Osteocyte (in vitro differentiated cells): Measurements from ENCODE around the gene LIN37. TPM values are rescaled to one million over a fixed set of nuclear protein-coding genes. Genes with fewer than 3 reads are reported as not detected.

Experiments
- DNase-seq: peaks from one replicate; pipeline ENCODE4 v3.0.0; 2021; ENCODE audit warnings: mixed read lengths; ENCODE audit not compliant: unreplicated experiment; ENCODE audit errors: extremely low spot score
- H3K27ac Mint-ChIP-seq: one replicate; pipeline ENCODE4 v1.8.0; 2021; ENCODE audit warnings: mild to moderate bottlenecking, mixed read lengths; ENCODE audit not compliant: unreplicated experiment
- H3K27me3 Mint-ChIP-seq: one replicate; pipeline ENCODE4 v1.8.0; 2021; ENCODE audit warnings: mixed read lengths; ENCODE audit not compliant: unreplicated experiment
- H3K36me3 Mint-ChIP-seq: one replicate; pipeline ENCODE4 v1.8.0; 2021; ENCODE audit warnings: mixed read lengths; ENCODE audit not compliant: unreplicated experiment
- H3K4me1 Mint-ChIP-seq: one replicate; pipeline ENCODE4 v1.8.0; 2021; ENCODE audit warnings: mixed read lengths; ENCODE audit not compliant: unreplicated experiment
- H3K4me3 Mint-ChIP-seq: one replicate; pipeline ENCODE4 v1.8.0; 2021; ENCODE audit warnings: mild to moderate bottlenecking, moderate library complexity, mixed read lengths; ENCODE audit not compliant: unreplicated experiment
- H3K9me3 Mint-ChIP-seq: one replicate; pipeline ENCODE4 v1.8.0; 2021; ENCODE audit warnings: mixed read lengths; ENCODE audit not compliant: unreplicated experiment
- long read RNA-seq: library from polyadenylated mRNA; unstranded; transcript quantifications from one replicate; pipeline ENCODE4 v2.0.0, GENCODE V29; 2021
- total RNA-seq: library from RNA; stranded (reverse); gene quantifications from 2 replicates; pipeline ENCODE4 v1.2.1, GENCODE V29; 2021
- TF ChIP-seq, protein P1 (sequence below): fragments of 200-600 bp; sonication (generic); IDR thresholded peaks from 2 replicates; pipeline ENCODE4 v1.5.0; 2021; ENCODE audit warnings: antibody characterized with exemption, mild to moderate bottlenecking, moderate library complexity

Gene LIN37, protein sequence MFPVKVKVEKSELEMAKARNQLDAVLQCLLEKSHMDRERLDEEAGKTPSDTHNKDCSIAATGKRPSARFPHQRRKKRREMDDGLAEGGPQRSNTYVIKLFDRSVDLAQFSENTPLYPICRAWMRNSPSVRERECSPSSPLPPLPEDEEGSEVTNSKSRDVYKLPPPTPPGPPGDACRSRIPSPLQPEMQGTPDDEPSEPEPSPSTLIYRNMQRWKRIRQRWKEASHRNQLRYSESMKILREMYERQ
- total RNA-seq = 14.1 and 15.7 TPM in 2 replicates
- long read RNA-seq, partial matches to known transcripts = 1 of 6 reads
- long read RNA-seq, other reads (novel, unspliced or antisense) = 3 of 6 reads

DNA sequence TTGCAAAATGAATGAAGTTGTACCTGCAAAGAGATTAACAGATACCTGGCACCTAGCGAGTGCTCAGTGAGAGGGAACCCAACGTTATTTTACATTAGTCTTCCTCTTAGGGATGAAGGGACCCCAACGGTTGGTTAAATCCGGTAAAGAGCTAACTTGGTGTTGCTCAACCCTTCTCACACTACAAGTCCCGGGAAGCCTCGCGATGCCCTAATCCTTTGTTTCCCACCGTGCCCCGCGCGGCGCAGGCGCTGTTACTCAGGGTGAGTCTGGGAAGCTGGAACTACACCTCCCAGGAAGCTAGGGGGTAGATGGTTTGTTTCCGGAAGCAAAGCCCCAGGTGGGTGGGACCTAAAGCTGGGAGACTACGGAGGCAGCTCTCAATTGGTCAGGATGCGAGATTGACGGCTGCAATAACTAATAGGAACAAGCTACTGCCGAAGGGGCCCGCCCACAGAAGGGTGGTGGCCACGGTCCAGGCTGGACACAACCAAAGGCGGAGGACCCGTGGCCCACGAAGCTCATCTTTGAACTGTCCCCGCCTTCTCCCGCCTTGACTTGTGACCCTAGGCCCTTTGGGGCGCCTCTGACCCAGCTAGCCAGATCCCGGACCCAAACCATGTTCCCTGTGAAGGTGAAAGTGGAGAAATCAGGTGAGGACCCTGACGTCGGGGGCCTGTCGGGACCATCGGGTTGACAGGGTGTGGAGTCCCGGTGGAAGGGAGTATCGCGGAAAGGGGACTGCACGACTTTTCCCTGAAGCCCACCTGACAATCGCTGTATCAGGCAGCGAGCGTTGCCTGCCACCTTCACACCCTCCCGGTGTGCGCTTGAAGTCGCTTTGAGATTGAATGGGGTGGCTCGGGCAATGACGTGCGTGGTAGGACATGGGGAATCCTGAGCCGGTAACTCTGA lies at the start of gene LIN37:
Gene LIN37 (plus strand): TSS at position 471 of the 915 bp plus-strand sequence. CDS start 149 bp downstream, at position 620.
- no peaks in the 10 kb centered on the region for H3K9me3 Mint-ChIP-seq
- H3K4me3 Mint-ChIP-seq = peak within 1 kb of the TSS; percentile 96
- no peaks in the 10 kb centered on the region for H3K27me3 Mint-ChIP-seq
- no peaks in the 10 kb centered on the region for H3K36me3 Mint-ChIP-seq
- peak within 1 kb of the TSS; percentile 100 for H3K27ac Mint-ChIP-seq
- TF ChIP-seq, protein P1, sequence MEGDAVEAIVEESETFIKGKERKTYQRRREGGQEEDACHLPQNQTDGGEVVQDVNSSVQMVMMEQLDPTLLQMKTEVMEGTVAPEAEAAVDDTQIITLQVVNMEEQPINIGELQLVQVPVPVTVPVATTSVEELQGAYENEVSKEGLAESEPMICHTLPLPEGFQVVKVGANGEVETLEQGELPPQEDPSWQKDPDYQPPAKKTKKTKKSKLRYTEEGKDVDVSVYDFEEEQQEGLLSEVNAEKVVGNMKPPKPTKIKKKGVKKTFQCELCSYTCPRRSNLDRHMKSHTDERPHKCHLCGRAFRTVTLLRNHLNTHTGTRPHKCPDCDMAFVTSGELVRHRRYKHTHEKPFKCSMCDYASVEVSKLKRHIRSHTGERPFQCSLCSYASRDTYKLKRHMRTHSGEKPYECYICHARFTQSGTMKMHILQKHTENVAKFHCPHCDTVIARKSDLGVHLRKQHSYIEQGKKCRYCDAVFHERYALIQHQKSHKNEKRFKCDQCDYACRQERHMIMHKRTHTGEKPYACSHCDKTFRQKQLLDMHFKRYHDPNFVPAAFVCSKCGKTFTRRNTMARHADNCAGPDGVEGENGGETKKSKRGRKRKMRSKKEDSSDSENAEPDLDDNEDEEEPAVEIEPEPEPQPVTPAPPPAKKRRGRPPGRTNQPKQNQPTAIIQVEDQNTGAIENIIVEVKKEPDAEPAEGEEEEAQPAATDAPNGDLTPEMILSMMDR = no peak
- peak; percentile 99 for DNase-seq
- peaks cover 43% of the 10 kb centered on the region for H3K4me1 Mint-ChIP-seq

DNA sequence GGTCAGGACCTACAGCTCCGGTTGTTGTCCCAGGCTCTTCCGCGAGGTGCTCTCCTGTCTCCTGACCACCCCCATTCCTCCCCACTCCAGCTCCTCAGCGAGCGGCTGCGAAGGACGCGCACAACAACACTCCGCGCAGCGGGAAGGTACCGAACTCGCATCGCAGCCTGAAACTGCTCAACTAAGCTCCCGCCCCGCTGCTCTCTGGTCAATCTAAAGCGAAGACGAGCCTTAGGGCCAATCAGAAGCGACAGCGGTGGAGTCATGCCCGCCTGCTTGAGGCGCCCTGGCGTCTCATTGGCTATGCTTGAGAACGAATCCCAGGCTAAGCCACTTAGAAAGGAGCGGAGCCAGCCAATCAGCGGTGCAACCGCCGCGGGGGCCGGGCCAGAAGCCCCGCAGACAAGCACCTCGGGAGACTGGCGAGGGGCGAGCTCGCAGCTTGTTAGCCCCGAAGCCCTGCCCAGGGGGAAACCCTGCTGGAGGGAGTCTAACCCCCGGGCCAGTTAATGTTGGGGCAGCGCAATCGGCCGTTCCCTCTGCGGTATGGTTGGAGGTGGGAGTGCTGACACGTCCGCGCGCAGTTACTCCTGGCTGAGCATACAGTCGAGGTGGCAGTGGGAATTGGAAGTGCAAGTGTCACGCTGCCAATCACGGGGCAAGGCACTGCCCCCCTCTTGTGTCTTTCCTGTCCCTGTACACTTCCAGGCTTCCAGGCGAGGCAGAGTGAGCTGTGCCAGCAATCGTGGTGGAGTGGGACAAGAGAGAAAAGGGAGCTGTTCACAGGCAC lies 46.0 kb upstream of the LIN37 start:
- TF ChIP-seq, protein P1 = no peak
- DNase-seq = peak; percentile 97
- Mint-ChIP-seq H3K9me3 (no peaks in the 10 kb centered on the region), H3K4me1 (peaks cover 3% of the 10 kb centered on the region), H3K4me3 (peak overlapping the region; percentile 99), H3K27me3 (peaks cover 3% of the 10 kb centered on the region), H3K27ac (peak overlapping the region; percentile 91), H3K36me3 (no peaks in the 10 kb centered on the region)

DNA sequence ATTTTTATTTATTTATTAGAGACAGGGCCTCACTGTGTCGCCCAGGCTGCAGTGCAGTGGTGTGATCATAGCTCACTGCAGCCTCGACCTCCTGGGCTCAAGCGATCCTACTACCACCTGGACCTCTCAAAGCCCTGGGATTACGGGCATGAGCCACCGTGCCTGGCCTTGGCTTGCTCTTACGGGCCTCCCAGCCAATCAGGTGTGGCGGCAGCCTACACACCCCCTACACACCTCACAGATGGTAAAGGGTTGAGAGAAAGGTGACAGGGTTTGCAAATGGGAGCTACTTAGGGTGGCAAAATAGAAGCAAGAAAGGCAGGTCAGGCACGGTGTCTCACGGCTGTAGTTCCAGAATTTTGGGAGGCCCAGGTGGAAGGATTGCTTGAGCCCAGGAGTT lies 45.0 kb upstream of the LIN37 start:
- Mint-ChIP-seq H3K27me3 (peaks cover 3% of the 10 kb centered on the region), H3K36me3 (no peaks in the 10 kb centered on the region), H3K27ac (no peak overlapping the region), H3K4me1 (peaks cover 3% of the 10 kb centered on the region), H3K9me3 (no peaks in the 10 kb centered on the region), H3K4me3 (no peak overlapping the region)
- TF ChIP-seq, protein P1 = no peak
- DNase-seq = no peak

DNA sequence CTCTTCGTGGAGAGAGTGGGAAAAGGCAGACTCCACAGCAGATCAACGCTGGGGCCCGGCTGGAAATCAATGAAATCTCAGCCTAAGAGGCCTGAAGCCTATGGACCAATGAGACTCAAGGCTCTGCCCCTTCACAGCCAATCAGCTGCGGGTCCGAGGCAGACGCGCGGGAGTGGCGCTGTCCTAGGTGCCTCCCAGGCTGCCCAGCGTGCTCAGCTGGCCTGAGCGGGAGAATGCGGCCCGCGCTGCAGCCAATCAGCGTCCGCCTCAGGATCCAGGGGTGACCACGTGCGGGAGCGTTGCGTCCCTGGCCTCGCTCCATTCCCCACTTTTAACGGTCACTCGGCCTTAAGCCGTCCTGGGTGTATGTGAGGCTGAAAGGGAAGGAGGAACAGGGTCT lies 44.2 kb upstream of the LIN37 start, which contains the start of gene ZBTB32:
Gene ZBTB32 (plus strand): TSS at position 341 of the 400 bp plus-strand sequence. CDS start 10,069 bp downstream, outside the sequence.
- H3K27me3 Mint-ChIP-seq = peaks cover 3% of the 10 kb centered on the region
- DNase-seq = no peak
- no peaks in the 10 kb centered on the region for H3K9me3 Mint-ChIP-seq
- no peaks in the 10 kb centered on the region for H3K36me3 Mint-ChIP-seq
- no peak within 1 kb of the TSS for H3K27ac Mint-ChIP-seq
- peaks cover 3% of the 10 kb centered on the region for H3K4me1 Mint-ChIP-seq
- H3K4me3 Mint-ChIP-seq = no peak within 1 kb of the TSS
- TF ChIP-seq, protein P1 = no peak
